NCI-H748 (cell line): ENCODE results near the gene SDHC.
A peak's percentile ranks its signal among the peaks of the same experiment; 100 is the strongest.
"Not testable (repeated sequence)": the region's sequence is repeated elsewhere in the genome, so short reads cannot be mapped to it uniquely, and the experiment has no call there.

Experiments used
- DNase-seq: peaks from one replicate; lab custom pipeline; 2025; ENCODE audit not compliant: unreplicated experiment; lab: John Stamatoyannopoulos, UW

SDHC gene

GRCh38 chr1:161382214-161383019, 68.2 kb downstream of the SDHC start:
- DNase-seq, result peak; percentile 55

- DNase-seq, result no peak
Observed at GRCh38 chr1:161388639-161389038, 74.5 kb downstream of the SDHC start.

- not testable (repeated sequence) for DNase-seq
Observed at GRCh38 chr1:161389158-161389557, 75.0 kb downstream of the SDHC start.

- DNase-seq, result peak; percentile 93
Observed at GRCh38 chr1:161389691-161390558, 75.7 kb downstream of the SDHC start.

GRCh38 chr1:161390559-161390858, 76.3 kb downstream of the SDHC start:
- DNase-seq, result no peak

- not testable (repeated sequence) for DNase-seq
Observed at GRCh38 chr1:161391136-161391535, 77.0 kb downstream of the SDHC start.

GRCh38 chr1:161391611-161392010, 77.4 kb downstream of the SDHC start:
- no peak for DNase-seq

- DNase-seq, result no peak
Observed at GRCh38 chr1:161393151-161393550, 79.0 kb downstream of the SDHC start.

- not testable (repeated sequence) for DNase-seq
Observed at GRCh38 chr1:161397038-161397437, 82.9 kb downstream of the SDHC start.

- DNase-seq, result no peak
Observed at GRCh38 chr1:161398900-161399256, 84.7 kb downstream of the SDHC start.

- peak; percentile 90 for DNase-seq
Observed at GRCh38 chr1:161399257-161399998, 85.2 kb downstream of the SDHC start.

- DNase-seq, result no peak
Observed at GRCh38 chr1:161402446-161402845, 88.3 kb downstream of the SDHC start.

- DNase-seq, result no peak
Observed at GRCh38 chr1:161404051-161404597, 89.9 kb downstream of the SDHC start.

GRCh38 chr1:161406551-161406950, 92.4 kb downstream of the SDHC start:
- not testable (repeated sequence) for DNase-seq

- DNase-seq, result no peak
Observed at GRCh38 chr1:161407451-161407985, 93.3 kb downstream of the SDHC start.

GRCh38 chr1:161408429-161409052, 94.4 kb downstream of the SDHC start:
- DNase-seq, result no peak

- DNase-seq, result not testable (repeated sequence)
Observed at GRCh38 chr1:161409848-161410635, 95.9 kb downstream of the SDHC start.

- not testable (repeated sequence) for DNase-seq
Observed at GRCh38 chr1:161410636-161410970, 96.4 kb downstream of the SDHC start.
